ENCODE measurements around the gene SLC41A3. TPM values are rescaled to one million over a fixed set of nuclear protein-coding genes. Genes with fewer than 3 reads are reported as not detected.
A peak's percentile ranks its signal among the peaks of the same experiment; 100 is the strongest.
"Not testable (repeated sequence)": the region's sequence is repeated elsewhere in the genome, so short reads cannot be mapped to it uniquely, and the experiment has no call there.

SLC41A3 gene
- total RNA-seq, 2 experiments from 2014 or later: 25.6 to 30.0 TPM

DNA sequence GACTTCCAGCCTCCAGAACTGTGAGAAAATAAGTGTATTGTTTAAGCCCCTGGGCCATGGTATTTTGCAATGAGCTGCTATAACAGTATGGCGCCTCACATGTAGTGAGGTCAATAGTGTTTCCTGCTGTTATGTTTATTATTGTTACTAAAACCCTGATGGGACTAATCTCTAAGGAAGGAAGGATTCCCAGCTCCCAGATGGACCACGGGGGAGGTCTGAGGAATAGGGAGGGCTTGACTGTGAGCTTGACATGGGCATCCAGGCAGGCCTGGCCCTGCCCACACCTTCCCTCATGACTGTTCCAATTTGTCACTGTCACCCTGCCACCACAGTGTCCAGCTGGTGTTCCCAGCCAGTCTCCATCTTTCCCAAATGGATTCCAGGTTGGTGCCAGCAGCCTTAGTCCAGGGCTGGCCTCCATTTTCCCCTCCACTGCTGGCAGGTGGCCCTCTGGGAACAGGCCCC is 14.5 kb upstream of the SLC41A3 start:
- H3K27ac Mint-ChIP-seq: no peak overlapping the region
- H3K4me1 Mint-ChIP-seq: no peaks in the 10 kb centered on the region
- POLR2A ChIA-PET: no interaction called here
- peaks cover 5% of the 10 kb centered on the region for H3K36me3 Mint-ChIP-seq (ENCODE audit: low read depth)
- H3K9me3 Mint-ChIP-seq: peaks cover 20% of the 10 kb centered on the region
- no peak overlapping the region for H3K4me3 Mint-ChIP-seq
- no peaks in the 10 kb centered on the region for H3K27me3 Mint-ChIP-seq
- CTCF ChIA-PET: no interaction called here
- DNase-seq: no peak

- ChIA-PET POLR2A (no interaction called here), CTCF (no interaction called here)
- H3K4me1 Mint-ChIP-seq: no peaks in the 10 kb centered on the region
Measured at GRCh38 chr3:126097801-126098200, 13.9 kb upstream of the SLC41A3 start.

DNA sequence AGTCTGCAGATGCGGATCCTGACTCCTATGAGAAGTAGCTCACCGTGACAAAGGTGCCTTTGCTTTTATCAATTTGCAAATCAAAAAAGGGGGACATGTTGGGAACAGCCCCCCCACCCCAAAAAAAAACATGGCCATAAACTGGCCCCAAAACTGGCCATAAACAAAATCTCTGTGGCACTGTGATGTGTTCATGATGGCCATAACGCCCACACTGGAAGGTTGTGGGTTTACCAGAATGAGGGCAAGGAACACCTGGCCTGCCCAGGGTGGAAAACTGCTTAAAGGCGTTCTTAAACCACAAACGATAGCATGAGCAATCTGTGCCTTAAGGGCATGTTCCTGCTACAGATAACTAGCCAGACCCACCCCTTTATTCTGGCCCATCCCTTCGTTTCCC is 12.3 kb upstream of the SLC41A3 start:
- peaks cover 20% of the 10 kb centered on the region for H3K9me3 Mint-ChIP-seq
- H3K4me1 Mint-ChIP-seq; H3K4me3 Mint-ChIP-seq; DNase-seq; H3K27me3 Mint-ChIP-seq; H3K27ac Mint-ChIP-seq; H3K36me3 Mint-ChIP-seq (ENCODE audit: low read depth); POLR2A ChIA-PET; CTCF ChIA-PET: not testable (repeated sequence)

More at GRCh38 chr3:126097801-126098200, 13.9 kb upstream of the SLC41A3 start:
- Mint-ChIP-seq H3K4me3 (no peak overlapping the region), H3K27ac (no peak overlapping the region), H3K36me3 (ENCODE audit: low read depth) (peaks cover 5% of the 10 kb centered on the region), H3K27me3 (no peaks in the 10 kb centered on the region), H3K9me3 (peaks cover 20% of the 10 kb centered on the region)
- DNase-seq: no peak

- H3K27me3 Mint-ChIP-seq; H3K36me3 Mint-ChIP-seq (ENCODE audit: low read depth); H3K4me1 Mint-ChIP-seq; H3K27ac Mint-ChIP-seq; DNase-seq; H3K4me3 Mint-ChIP-seq; POLR2A ChIA-PET; CTCF ChIA-PET: not testable (repeated sequence)
- H3K9me3 Mint-ChIP-seq: peaks cover 23% of the 10 kb centered on the region
Measured at GRCh38 chr3:126092128-126092527, 8.2 kb upstream of the SLC41A3 start.

DNA sequence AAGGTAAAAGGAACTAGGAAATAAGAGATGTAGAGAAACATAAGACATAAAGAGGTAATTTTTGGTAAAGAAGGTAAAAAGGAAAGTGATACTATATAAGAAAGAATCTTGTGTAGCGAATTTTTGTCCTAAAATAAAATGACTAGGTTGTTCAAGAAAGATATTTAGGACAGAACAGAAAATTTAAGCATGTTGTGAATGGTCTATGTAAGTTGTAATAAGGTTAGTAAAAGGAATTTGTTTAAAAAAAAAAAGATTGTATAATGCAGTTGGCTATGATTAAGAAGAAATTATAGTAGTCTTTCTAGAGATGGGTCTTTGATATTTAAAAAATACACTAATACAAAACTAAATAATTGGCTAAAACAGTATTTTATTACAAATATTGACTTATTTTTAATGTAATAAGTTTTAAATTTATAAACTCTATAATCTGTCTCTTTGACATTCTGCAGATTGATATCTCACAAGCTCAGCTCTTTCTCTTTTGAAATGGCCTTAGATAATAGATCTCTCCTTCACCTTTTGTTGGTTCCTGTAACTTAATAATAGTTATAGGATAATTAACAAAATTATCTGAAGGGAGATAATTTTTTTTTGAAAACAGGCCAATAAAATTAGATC is 3.7 kb upstream of the SLC41A3 start:
- CTCF ChIA-PET: interaction anchor here (1.1 kb wide), 1 partner anchor 24 kb away, joined by 4 read pairs; no protein-coding TSS in a partner anchor
- Mint-ChIP-seq H3K4me1 (peaks cover 23% of the 10 kb centered on the region), H3K27ac (no peak overlapping the region), H3K4me3 (no peak overlapping the region), H3K9me3 (peaks cover 4% of the 10 kb centered on the region), H3K36me3 (ENCODE audit: low read depth) (no peaks in the 10 kb centered on the region), H3K27me3 (peaks cover 4% of the 10 kb centered on the region)
- POLR2A ChIA-PET: interaction anchor here (0.7 kb wide), 1 partner anchor 616 kb away, joined by 3 read pairs; no protein-coding TSS in a partner anchor
- DNase-seq: no peak

- ChIA-PET CTCF (no interaction called here), POLR2A (no interaction called here)
- Mint-ChIP-seq H3K27ac (no peak overlapping the region), H3K27me3 (peaks cover 4% of the 10 kb centered on the region), H3K4me3 (no peak overlapping the region), H3K9me3 (peaks cover 4% of the 10 kb centered on the region), H3K4me1 (peaks cover 23% of the 10 kb centered on the region), H3K36me3 (ENCODE audit: low read depth) (no peaks in the 10 kb centered on the region)
- no peak for DNase-seq
Measured at GRCh38 chr3:126085841-126086240, 1.9 kb upstream of the SLC41A3 start.

DNA sequence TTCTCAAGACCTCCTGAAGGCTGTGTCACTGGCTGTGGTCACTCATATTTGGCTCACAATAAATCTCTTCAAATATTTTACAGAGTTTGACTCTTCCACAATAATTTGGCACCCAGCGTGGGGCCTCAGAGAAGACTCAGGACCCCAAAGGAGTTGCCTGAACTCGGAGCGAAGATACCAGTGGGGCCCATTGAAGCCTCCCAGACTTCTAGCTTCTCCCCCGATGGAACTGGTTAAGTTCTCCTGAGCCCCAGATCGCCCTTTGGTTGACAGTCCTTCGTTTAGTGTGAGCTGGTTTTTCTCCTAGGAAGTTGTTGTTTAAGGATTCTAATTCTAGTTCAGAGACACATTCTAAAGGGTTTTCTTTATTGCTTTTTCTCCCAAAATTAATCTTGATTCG is 1.4 kb upstream of the SLC41A3 start:
- ChIA-PET POLR2A (no interaction called here), CTCF (interaction anchor here (1.4 kb wide), 1 partner anchor 11 kb away, joined by 7 read pairs; no protein-coding TSS in a partner anchor)
- H3K27ac Mint-ChIP-seq: peak overlapping the region; percentile 42

DNA sequence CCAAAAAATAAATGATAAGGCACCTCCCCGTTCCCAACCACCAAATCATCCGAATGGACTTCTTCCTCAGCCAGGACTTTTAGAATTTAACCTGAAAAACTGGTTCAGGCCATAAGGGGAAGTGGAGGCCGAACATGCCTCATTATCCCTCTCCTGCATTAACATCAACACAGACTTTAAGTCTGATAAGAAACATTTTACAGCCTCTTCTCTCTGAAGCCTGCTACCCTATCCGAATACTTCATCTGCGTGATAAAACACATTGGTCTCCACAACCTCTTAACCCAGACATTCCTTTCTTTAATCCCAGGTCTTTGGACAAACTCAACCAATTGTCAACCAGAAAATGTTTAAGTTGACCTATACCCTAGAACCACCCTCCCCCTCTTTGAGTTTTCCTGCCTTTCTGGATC is 850 bp upstream of the SLC41A3 start:
- ChIA-PET POLR2A (interaction anchor here (0.7 to 1.1 kb wide), 2 partner anchors 15 to 50 kb away, joined by 4 to 5 read pairs; no protein-coding TSS in a partner anchor), CTCF (interaction anchor here (0.7 to 1.4 kb wide), 3 partner anchors 11 to 155 kb away, joined by 3 to 7 read pairs (median 5); no protein-coding TSS in a partner anchor)
- Mint-ChIP-seq H3K4me1 (peaks cover 23% of the 10 kb centered on the region), H3K27me3 (peaks cover 4% of the 10 kb centered on the region), H3K36me3 (ENCODE audit: low read depth) (no peaks in the 10 kb centered on the region), H3K4me3 (peak overlapping the region; percentile 68), H3K27ac (peak overlapping the region; percentile 42), H3K9me3 (peaks cover 4% of the 10 kb centered on the region)
- DNase-seq: no peak

More for the DNA sequence above, 1.4 kb upstream of the SLC41A3 start:
- H3K27me3 Mint-ChIP-seq: peaks cover 4% of the 10 kb centered on the region
- H3K9me3 Mint-ChIP-seq: peaks cover 4% of the 10 kb centered on the region
- H3K4me3 Mint-ChIP-seq: peak overlapping the region; percentile 68
- no peak for DNase-seq
- peaks cover 23% of the 10 kb centered on the region for H3K4me1 Mint-ChIP-seq
- no peaks in the 10 kb centered on the region for H3K36me3 Mint-ChIP-seq (ENCODE audit: low read depth)

DNA sequence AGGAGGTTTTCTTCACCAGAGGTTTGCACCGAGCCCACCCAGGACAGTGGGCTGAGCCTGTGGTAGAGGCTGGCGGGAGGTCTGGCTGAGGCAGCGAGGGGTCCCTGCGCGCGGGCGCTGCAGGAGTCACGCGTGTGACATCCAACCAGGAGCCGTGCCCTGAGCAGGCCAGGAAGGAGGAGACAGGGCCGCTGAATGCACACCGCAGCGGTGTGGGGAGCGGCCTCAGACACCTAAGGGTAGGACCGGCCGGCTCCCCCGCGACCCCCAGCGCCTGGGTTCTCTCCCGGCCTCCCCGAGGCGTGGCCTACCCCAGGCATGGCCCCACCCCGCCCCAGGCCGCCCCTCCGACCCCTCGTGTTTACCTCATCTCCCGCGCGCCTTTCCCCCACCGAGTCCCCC is 412 bp downstream of the SLC41A3 start:
- H3K36me3 Mint-ChIP-seq (ENCODE audit: low read depth): no peaks in the 10 kb centered on the region
- peaks cover 4% of the 10 kb centered on the region for H3K9me3 Mint-ChIP-seq
- DNase-seq: peak; percentile 63
- ChIA-PET POLR2A (interaction anchor here (0.8 to 1.1 kb wide), 2 partner anchors 14 to 899 kb away, joined by 3 to 5 read pairs; no protein-coding TSS in a partner anchor), CTCF (interaction anchor here (1.4 kb wide), 1 partner anchor 93 kb away, joined by 5 read pairs; no protein-coding TSS in a partner anchor)
- H3K4me3 Mint-ChIP-seq: peak overlapping the region; percentile 85
- H3K27ac Mint-ChIP-seq: peak overlapping the region; percentile 75
- no peaks in the 10 kb centered on the region for H3K27me3 Mint-ChIP-seq
- H3K4me1 Mint-ChIP-seq: peaks cover 23% of the 10 kb centered on the region

DNA sequence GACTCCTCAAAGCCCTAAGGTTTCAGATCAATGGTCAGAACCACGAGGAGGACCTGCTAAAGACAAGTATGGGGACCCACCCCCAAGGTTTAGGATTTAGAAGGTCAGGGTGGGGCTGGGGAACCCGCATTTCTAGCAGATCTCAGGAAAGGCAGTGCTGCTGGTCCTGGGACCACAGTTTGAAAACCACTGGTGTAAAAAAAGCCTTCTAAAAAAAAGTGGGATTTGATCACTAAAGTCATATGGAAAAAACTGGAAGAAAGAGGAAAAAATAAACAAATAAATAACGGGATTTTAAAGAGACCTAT is 832 bp downstream of the SLC41A3 start:
- H3K4me1 Mint-ChIP-seq: peaks cover 23% of the 10 kb centered on the region
- ChIA-PET CTCF (no interaction called here), POLR2A (no interaction called here)
- H3K9me3 Mint-ChIP-seq: peaks cover 3% of the 10 kb centered on the region
- peak overlapping the region; percentile 85 for H3K4me3 Mint-ChIP-seq
- DNase-seq: no peak
- no peaks in the 10 kb centered on the region for H3K27me3 Mint-ChIP-seq
- H3K27ac Mint-ChIP-seq: peak overlapping the region; percentile 75
- H3K36me3 Mint-ChIP-seq (ENCODE audit: low read depth): no peaks in the 10 kb centered on the region

DNA sequence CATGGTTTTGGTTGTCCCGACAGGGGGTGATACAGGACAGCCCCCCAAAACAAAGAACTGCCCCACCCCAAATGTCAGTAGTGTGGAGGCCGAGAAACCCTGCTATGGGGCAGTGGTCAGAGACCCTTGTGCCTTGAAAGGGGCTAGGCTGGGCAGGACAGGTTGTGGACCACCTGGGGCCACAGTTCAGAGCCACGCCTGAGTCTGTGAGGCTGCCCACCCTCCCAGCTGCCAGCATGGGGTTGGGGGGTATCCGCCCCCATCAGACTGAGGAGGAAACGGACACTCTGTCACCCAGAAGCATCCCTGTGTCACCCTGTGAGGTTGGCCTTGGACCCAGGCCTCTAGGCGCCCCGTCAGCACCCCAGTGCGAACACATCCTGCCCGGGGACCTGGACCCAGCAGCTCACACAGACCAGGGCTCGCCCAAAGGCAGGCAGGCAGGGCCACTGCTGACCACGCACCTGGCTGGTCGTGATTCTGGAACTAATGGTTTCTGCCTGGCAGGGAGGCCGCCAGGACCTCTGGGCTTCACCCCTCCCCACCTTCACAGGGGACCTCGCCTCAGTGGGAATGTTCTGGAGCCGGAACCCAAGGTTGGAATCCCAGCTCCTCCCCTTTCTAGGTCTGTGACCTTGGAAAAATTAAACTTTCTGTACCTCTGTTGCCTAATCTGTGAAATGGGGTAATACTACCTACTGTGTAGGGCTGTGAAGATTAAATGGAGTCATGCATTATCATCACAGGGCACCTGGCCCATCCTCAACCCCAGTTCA is 1.4 kb downstream of the SLC41A3 start:
- Mint-ChIP-seq H3K4me3 (peak overlapping the region; percentile 85), H3K4me1 (peaks cover 23% of the 10 kb centered on the region), H3K27ac (peak overlapping the region; percentile 75), H3K9me3 (no peaks in the 10 kb centered on the region), H3K36me3 (ENCODE audit: low read depth) (no peaks in the 10 kb centered on the region), H3K27me3 (no peaks in the 10 kb centered on the region)
- DNase-seq: no peak
- ChIA-PET POLR2A (no interaction called here), CTCF (no interaction called here)

GRCh38 chr3:126081618-126082361 is 2.1 kb downstream of the SLC41A3 start:
- no peak overlapping the region for H3K4me3 Mint-ChIP-seq
- H3K36me3 Mint-ChIP-seq (ENCODE audit: low read depth): no peaks in the 10 kb centered on the region
- no peaks in the 10 kb centered on the region for H3K9me3 Mint-ChIP-seq
- H3K27me3 Mint-ChIP-seq: no peaks in the 10 kb centered on the region
- DNase-seq: no peak
- CTCF ChIA-PET: no interaction called here
- H3K27ac Mint-ChIP-seq: no peak overlapping the region
- H3K4me1 Mint-ChIP-seq: peaks cover 23% of the 10 kb centered on the region
- POLR2A ChIA-PET: no interaction called here

DNA sequence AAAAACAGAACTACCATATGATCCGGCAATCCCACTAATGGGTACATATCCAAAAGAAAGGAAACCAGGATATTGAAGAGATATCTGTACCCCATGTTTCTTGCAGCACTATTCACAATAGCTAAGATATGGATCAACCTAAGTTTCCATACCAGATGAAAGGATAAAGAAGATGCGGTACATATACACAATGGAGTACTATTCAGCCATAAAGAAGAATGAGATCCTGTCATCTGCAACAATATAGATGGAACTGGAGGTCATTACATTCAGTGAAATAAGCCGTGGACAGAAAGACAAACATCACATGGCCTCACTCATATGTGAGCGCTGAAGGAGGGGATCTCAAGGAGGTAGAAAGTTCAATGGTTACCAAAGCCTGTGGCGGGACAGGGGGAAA is 3.0 kb downstream of the SLC41A3 start:
- POLR2A ChIA-PET: interaction anchor here (1.6 kb wide), 1 partner anchor 16 kb away, joined by 3 read pairs; no protein-coding TSS in a partner anchor
- H3K4me3 Mint-ChIP-seq: no peak overlapping the region
- no peak for DNase-seq
- H3K36me3 Mint-ChIP-seq (ENCODE audit: low read depth): no peaks in the 10 kb centered on the region
- no peak overlapping the region for H3K27ac Mint-ChIP-seq
- CTCF ChIA-PET: no interaction called here
- peaks cover 21% of the 10 kb centered on the region for H3K4me1 Mint-ChIP-seq
- no peaks in the 10 kb centered on the region for H3K27me3 Mint-ChIP-seq
- H3K9me3 Mint-ChIP-seq: no peaks in the 10 kb centered on the region
